GM12872 (cell line): Measurements from ENCODE around the gene WDR11.

Experiments
- CTCF ChIP-seq: IDR thresholded peaks from 3 replicates; pipeline ENCODE4 v1.5.1; 2011; ENCODE audit warnings: low read depth, mild to moderate bottlenecking, low read length, moderate library complexity; ENCODE audit not compliant: insufficient read depth

Gene WDR11

GRCh38 chr10:120818301-120818700 lies 32.9 kb upstream of the WDR11 start:
- no peak for TF ChIP-seq CTCF

GRCh38 chr10:120819366-120819765 lies 31.8 kb upstream of the WDR11 start:
- no peak for TF ChIP-seq CTCF

- no peak for TF ChIP-seq CTCF
Measured at GRCh38 chr10:120823266-120823665, 27.9 kb upstream of the WDR11 start.

- TF ChIP-seq CTCF: peak; percentile 71
Measured at GRCh38 chr10:120824881-120825309, 26.3 kb upstream of the WDR11 start.

GRCh38 chr10:120825878-120826769 lies 25.0 kb upstream of the WDR11 start:
- no peak for TF ChIP-seq CTCF

GRCh38 chr10:120827251-120827875 lies 23.8 kb upstream of the WDR11 start:
- TF ChIP-seq CTCF: no peak

GRCh38 chr10:120828763-120829319 lies 22.3 kb upstream of the WDR11 start:
- no peak for TF ChIP-seq CTCF
